ENCODE results near the gene RIMBP2. TPM values are rescaled to one million over a fixed set of nuclear protein-coding genes. Genes with fewer than 3 reads are reported as not detected.
A peak's percentile ranks its signal among the peaks of the same experiment; 100 is the strongest.

Gene RIMBP2
- total and polyA plus RNA-seq, 9 of the 15 experiments (the other 6 are each of a cell fraction or from before 2014, with no cell fraction given) = not detected

DNA sequence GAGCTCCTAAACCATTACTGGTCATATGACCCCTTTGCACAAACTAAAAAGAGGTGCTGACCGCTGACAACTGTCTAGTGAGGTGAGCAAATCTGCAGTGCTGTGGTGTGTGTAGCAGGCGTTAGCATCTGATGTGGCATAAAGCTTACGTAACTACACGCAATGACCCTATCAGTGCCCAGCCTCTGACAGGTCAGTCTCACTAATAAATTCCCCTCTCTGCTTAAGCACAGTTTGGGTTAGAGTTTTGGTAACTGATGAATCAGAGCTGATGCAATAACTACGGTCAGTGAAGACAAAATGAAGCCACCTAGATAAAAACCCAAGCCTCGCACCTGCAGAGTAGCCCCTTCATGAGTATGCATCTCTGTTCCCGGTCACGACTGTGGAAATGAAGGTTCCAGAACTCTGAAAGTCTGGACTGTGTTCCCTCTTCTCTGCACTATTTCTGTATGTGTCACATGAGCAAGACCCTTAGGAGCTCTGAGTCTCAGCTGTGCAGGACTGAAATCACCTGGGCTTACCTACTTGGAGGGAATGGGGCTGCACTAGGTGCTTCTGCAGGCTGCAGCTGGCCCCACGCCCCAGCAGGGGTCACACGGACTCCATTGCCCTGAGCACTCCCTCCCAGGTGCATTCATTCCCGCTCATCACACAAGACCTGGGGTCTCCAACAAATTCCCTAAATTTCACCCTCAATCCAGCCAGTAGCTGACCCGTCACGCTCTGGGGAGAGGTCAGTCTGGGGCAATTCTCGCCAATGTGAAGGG lies 54.4 kb downstream of the RIMBP2 start (continued):
- no peak for TF ChIP-seq CBFA2T3 (IDR thresholded peaks at IDR 0.05)
- no peak for TF ChIP-seq ZNF696 (CRISPR knock-in tag; conservative IDR thresholded peaks at IDR 0.05)
- no peak for TF ChIP-seq ZNF77 (CRISPR knock-in tag; IDR thresholded peaks at IDR 0.05)
- TF ChIP-seq ZNF644 (tag; IDR thresholded peaks at IDR 0.05; ENCODE audit: low read depth) = no peak
- no peak for TF ChIP-seq ZC3H11A (IDR thresholded peaks at IDR 0.05; ENCODE audit: low read depth, low read length)
- peak; percentile 20 for TF ChIP-seq MEIS2 (IDR thresholded peaks at IDR 0.05; ENCODE audit: partially characterized antibody)
- no peak for TF ChIP-seq ZFP91 (CRISPR knock-in tag; IDR thresholded peaks at IDR 0.05)
- TF ChIP-seq NFXL1 (CRISPR knock-in tag; IDR thresholded peaks at IDR 0.05) = no peak
- no peak for TF ChIP-seq ZFP30 (CRISPR knock-in tag; IDR thresholded peaks at IDR 0.05; ENCODE audit: borderline replicate concordance)
- no peak for TF ChIP-seq SFPQ (IDR thresholded peaks at IDR 0.05; ENCODE audit: low read depth, low read length)
- 0 out of 4 replicates have a peak, but pooled peaks of 1 of the 2 experiments have one; percentile 17 for TF ChIP-seq RAD21 (CRISPR knock-in tag; conservative IDR thresholded peaks at IDR 0.05 in 1 of 2, IDR thresholded peaks at IDR 0.05 in 1 of 2)
- no peak for TF ChIP-seq FOXK2 (conservative IDR thresholded peaks at IDR 0.05 in 1 of 2, IDR thresholded peaks at IDR 0.05 in 1 of 2; ENCODE audit: low read depth in 2 of 2)
- no peak for TF ChIP-seq SAP30 (IDR thresholded peaks at IDR 0.05; ENCODE audit: borderline replicate concordance, insufficient read depth, low read depth, low read length, poor library complexity, severe bottlenecking)
- no peak for TF ChIP-seq RBM34 (IDR thresholded peaks at IDR 0.05; ENCODE audit: borderline replicate concordance, insufficient read depth, low read length)
- no peak for TF ChIP-seq RBM17 (IDR thresholded peaks at IDR 0.05; ENCODE audit: borderline replicate concordance, low read depth, low read length)

Data from K562 (cell line).